ENCODE data around the gene TRNP1. TPM values are rescaled to one million over a fixed set of nuclear protein-coding genes. Genes with fewer than 3 reads are reported as not detected.

Gene TRNP1
- total and polyA plus RNA-seq, 4 donors, result 0.97 to 10.0 (median 2.4) TPM

GRCh38 chr1:26949926-26950319 lies 43.6 kb upstream of the TRNP1 start (continued):
- TF ChIP-seq RAD21 (IDR thresholded peaks at IDR 0.05) (no peak), YY1 (IDR thresholded peaks at IDR 0.05) (no peak)

- Histone ChIP-seq H3K4me3 (ENCODE audit: low read depth in 1 of 3, low read length in 3 of 3) (no peak overlapping the region), H3K9me3 (ENCODE audit: control insufficient read depth in 4 of 4, low read length in 3 of 4) (no peaks in the 10 kb centered on the region), H3K4me1 (ENCODE audit: control insufficient read depth in 4 of 4, insufficient read depth in 4 of 4, low read length in 3 of 4) (peaks cover 14 to 39% (median 35%) of the 10 kb centered on the region in 4 donors), H3K9ac (ENCODE audit: low read depth in 1 of 2, low read length in 2 of 2) (no peak overlapping the region), H3K27me3 (ENCODE audit: control insufficient read depth in 4 of 4, insufficient read depth in 4 of 4, low read length in 3 of 4) (no peaks in the 10 kb centered on the region), H3K27ac (ENCODE audit: low read depth in 1 of 2, low read length in 2 of 2) (no peak overlapping the region), H3K36me3 (ENCODE audit: control insufficient read depth in 4 of 4, insufficient read depth in 3 of 4, low read depth in 1 of 4, low read length in 3 of 4) (peaks cover 0 to 1% (median 0%) of the 10 kb centered on the region in 4 donors)
- 76% methylated on average over 8 of the region's 8 CpGs for WGBS
- TF ChIP-seq FOXA1 (IDR thresholded peaks at IDR 0.05) (no peak), EGR1 (IDR thresholded peaks at IDR 0.05; ENCODE audit: low read depth in 2 of 2) (no peak), REST (IDR thresholded peaks at IDR 0.05) (no peak), HNF4G (IDR thresholded peaks at IDR 0.05) (no peak), JUND (IDR thresholded peaks at IDR 0.05) (no peak), FOXA2 (IDR thresholded peaks at IDR 0.05) (no peak), NR2F2 (IDR thresholded peaks at IDR 0.05) (no peak)
- no peak for DNase-seq (ENCODE audit: low spot score)
Measured at GRCh38 chr1:26950602-26951001, 42.9 kb upstream of the TRNP1 start.

- peaks cover 0 to 1% (median 0%) of the 10 kb centered on the region in 4 donors for H3K36me3 ChIP-seq (ENCODE audit: control insufficient read depth in 4 of 4, insufficient read depth in 3 of 4, low read depth in 1 of 4, low read length in 3 of 4)
- no peak for DNase-seq (ENCODE audit: low spot score)
- H3K27me3 ChIP-seq (ENCODE audit: control insufficient read depth in 4 of 4, insufficient read depth in 4 of 4, low read length in 3 of 4), result no peaks in the 10 kb centered on the region
- H3K9ac ChIP-seq (ENCODE audit: low read depth in 1 of 2, low read length in 2 of 2), result no peak overlapping the region
- TF ChIP-seq NR2F2 (IDR thresholded peaks at IDR 0.05) (no peak), TAF1 (conservative IDR thresholded peaks at IDR 0.05) (no peak), RAD21 (IDR thresholded peaks at IDR 0.05) (no peak), ZBTB33 (IDR thresholded peaks at IDR 0.05) (no peak), HNF4A (conservative IDR thresholded peaks at IDR 0.05) (no peak), FOXA2 (IDR thresholded peaks at IDR 0.05) (no peak), ATF3 (IDR thresholded peaks at IDR 0.05) (no peak), EGR1 (IDR thresholded peaks at IDR 0.05; ENCODE audit: low read depth in 2 of 2) (no peak), HNF4G (IDR thresholded peaks at IDR 0.05) (no peak), YY1 (IDR thresholded peaks at IDR 0.05) (no peak), RXRA (IDR thresholded peaks at IDR 0.05) (no peak), REST (IDR thresholded peaks at IDR 0.05) (no peak)
- H3K27ac ChIP-seq (ENCODE audit: low read depth in 1 of 2, low read length in 2 of 2), result no peak overlapping the region
- H3K4me3 ChIP-seq (ENCODE audit: low read depth in 1 of 3, low read length in 3 of 3), result no peak overlapping the region
- WGBS, result 98% methylated on average over 14 of the region's 14 CpGs
- H3K4me1 ChIP-seq (ENCODE audit: control insufficient read depth in 4 of 4, insufficient read depth in 4 of 4, low read length in 3 of 4), result peaks cover 11 to 33% (median 29%) of the 10 kb centered on the region in 4 donors
- H3K9me3 ChIP-seq (ENCODE audit: control insufficient read depth in 4 of 4, low read length in 3 of 4), result no peaks in the 10 kb centered on the region
Measured at GRCh38 chr1:26951216-26951615, 42.3 kb upstream of the TRNP1 start.
